ENCODE measurements around the gene C1orf174.

C1orf174 gene

DNA sequence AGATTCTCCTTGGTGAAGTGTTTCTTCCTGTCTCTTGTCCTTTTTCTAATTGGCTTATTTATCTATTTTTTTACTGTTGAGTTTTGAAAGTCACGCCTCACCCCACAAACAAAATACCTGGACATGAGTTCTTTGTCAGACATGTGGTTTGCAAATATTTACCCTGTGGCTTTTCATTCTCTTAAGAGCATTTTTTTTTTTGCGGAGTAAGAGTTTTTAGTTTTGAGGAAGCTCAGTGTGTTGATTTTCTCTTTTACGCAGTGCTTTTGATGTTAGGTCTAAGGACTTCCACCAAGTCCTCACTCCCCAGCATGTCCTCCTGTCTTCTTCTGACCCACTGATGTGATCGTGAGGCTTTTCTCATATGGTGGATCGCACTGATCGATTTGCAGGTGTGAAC is 35.2 kb downstream of the C1orf174 start:
- DNase-seq = no peak

DNA sequence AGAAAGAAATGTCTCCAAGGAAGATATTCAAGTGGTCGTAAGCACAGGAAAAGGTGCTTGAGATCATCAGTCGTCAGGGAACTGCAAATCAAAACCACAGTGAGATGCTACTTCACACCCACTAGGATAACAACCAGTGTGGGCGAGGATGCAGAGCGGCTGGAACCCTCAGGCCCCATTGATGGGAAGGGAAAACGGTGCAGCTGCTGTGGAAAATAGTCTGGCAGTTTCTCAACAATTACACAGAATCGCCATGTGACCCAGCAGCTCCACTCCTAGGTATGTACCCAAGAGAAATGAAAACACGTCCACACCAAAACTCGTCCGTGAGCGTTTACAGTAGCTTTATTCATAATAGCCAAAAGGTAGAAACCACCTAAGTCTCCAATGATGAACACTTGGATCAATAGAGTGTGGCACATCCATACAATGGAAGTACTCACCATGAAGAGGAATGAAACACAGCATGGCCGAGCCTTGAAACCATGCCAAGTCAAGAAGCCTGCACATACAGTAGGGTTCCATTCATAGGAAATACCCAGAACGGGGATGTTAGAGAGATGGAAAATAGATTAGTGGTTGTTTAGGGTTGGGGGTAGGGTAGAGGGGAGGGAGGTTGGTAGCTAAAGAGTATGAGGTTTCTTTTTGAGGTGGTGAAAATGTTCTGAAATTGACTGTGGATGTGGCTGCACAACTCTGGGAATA is 36.7 kb downstream of the C1orf174 start:
- DNase-seq = no peak

DNA sequence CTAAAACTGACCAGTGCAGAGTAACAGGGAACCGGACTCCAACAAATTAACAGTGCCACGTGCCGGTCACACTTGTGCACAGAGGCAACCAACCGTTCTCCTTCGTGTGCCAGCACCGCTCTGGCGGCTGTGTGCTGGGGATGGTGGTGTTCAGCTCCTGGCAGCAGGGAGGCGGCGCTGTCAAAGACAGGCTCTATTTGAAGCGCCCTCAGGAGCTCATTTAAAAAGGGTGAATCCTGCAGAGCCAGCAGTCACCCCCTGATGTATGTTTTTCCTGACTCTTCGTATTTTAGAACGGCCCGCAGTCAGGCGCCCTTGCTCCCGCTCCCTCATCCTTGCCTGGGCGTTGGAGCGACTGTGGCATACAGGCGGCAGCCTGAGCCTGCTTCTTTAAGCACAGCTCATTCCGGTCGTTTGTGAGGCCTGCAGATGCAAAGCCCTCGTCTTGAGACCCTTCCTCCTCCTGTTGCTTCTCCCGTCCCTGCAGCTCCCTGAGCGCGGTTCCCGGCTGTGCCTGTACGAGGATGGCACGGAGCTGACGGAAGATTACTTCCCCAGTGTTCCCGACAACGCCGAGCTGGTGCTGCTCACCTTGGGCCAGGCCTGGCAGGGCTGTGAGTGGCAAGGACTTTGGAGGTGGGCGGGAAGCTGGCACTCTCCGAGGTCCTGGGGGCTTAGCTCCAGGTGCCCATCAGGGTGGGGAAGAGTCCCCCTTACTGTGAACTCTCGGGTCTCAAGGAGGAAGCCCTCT is 41.7 kb downstream of the C1orf174 start:
- peak in 1 of 2 experiments; percentile 22 for DNase-seq

DNA sequence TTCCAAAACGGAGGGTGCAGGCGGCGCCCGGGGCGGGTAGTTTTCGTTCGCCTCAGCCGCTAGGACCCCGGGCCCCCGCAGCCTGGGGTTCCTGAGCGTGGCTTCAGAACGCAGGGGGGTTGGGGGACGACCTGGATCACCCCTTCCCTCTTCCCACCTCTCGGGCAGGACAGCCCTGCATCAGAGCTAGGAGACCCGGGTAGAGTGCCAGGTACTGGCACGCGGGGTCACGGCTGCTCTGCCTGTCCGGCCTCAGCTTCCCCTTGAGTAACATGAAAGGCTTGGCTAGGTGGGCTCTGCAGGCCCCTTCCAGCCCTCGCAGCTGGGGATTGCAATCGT is 42.3 kb downstream of the C1orf174 start:
- DNase-seq = no peak

DNA sequence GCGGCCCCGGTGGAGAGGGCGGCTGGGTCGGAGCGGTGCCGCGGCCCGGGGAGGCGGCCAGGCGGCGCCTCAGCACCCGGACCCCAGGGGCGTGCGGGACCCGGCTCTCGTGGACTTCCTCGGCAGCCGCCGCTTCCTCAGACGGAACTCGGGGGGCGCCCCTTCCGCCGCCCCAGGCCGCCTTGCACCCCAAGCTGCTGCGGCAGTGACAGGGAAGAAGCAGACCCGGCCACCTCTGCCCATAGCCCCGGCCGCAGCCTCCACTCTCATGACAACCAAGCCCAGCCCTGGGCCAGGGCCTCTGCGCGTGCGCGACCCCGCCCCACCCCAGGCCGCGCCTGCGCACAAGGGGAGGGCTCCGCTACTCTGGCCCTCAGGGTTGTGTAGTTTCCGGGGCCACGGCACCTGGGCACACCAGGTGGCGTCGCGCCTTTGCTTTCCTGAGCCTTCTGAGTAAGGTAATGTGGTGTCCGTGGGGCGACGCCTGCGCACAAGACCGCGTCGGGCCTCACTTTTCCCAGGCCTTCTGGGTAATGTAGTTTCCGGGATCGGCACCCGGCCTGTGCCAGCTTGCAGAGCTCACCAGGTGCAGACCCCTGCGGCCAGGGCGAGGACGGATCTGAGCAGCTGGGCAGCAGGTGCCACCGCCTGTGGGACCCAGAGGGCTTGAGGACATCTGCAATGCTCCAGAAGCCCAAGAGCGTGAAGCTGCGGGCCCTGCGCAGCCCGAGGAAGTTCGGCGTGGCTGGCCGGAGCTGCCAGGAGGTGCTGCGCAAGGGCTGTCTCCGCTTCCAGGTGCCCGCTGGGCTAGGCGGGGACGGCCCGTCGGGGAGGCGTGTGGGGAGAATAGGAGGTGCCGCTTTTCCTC is 42.9 kb downstream of the C1orf174 start, which contains the start of the genes CEP104 and DFFB:
CEP104 (minus strand) TSS at position 289 of the 868 bp plus-strand sequence. CDS start 4,804 bp downstream, outside the sequence.
DFFB (plus strand) TSS at position 554 of the 868 bp plus-strand sequence; CDS start at position 682, 128 bp downstream.
- DNase-seq = peak; percentile 82 to 93

DNA sequence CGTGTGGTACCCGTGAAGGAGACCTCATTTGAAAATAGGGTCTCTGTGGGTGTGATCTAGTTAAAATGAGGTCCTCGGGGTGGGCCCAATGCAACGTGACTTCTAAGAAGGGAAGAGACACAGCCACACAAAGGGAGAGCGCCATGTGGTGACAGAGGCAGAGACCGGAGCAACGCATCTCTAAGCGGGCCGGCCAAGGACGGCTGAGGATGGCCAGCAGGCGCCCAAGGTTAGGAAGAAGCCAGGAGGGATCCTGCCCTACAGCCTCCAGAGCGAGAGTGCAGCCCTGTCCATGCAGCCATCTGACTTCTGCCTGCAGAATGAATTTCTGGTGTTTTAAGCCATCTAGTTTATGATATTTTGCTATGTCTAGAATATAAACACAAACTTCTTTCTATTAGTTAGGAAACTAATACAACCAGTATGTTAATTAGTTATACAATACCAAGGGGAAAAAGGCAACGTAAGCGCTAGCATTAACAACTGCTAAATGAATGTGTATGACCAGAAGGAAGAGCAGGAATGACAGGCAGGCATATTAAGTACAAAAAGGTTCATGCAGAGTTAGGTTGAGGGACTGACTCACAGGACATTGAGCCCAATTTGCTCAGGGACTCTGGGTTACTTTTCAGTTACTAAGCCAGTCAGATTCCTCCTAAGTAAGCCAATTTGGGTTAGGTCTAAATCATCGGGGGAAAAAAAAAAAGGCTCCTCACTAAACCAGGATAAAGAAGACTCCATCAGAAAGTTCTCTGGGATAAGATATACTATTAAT is 47.2 kb downstream of the C1orf174 start:
- no peak for DNase-seq

DNA sequence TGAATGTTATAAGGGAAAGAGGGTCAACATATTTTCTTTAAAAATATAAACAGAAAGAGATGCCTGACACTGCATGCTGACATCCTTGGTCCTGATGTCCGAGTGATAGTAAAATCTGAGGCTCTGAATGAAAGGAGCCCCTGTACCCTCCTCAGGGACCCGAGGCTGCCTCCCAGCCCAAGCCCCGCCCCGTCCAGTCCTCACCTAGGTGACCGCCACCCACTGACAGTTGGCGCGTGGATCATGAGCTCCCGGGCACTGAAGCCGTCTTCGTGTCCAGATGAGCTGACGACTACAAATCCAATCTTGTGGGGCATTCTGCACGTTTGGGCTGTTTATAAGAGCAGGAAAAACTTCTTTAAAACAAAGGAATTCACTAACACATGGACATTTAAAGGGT is 48.0 kb downstream of the C1orf174 start:
- no peak for DNase-seq

DNA sequence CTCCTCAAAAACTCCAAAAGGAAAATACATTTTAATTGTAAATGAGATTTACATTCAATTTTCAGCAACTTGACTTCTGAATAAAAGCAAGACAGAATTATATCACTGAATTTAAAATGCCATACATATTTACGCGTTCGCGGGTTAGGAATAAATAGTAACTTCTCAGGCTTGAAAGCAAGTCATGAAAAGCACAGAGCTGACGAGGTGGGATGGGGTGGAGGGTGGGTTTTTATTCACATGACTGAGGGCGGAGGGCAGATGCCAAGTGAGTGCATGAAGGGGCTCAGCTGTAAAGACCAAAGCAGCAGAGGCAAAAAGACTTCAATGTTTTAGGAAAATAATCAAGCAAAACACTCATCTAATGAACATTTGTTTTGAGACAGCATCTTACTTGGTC is 48.8 kb downstream of the C1orf174 start:
- no peak for DNase-seq

DNA sequence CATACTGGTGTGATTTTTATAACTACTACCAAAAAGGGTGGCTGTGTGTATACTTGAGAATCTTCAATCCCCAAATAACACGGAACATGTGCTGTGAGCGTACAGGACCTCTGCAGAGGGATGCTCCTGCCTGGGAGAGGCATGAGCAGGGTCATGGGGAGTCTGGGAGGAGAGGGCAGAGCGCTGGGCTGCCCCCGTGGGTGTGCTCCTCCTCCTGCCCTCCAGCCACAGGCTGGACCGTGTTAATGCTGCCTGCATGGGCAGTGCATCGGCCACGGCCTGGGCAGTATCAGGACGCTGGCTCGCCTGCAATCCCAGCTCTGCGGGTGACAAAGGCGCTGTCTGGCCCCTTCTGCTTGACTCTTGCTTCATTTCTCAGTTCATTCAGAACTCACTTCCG is 49.2 kb downstream of the C1orf174 start:
- no peak for DNase-seq

DNA sequence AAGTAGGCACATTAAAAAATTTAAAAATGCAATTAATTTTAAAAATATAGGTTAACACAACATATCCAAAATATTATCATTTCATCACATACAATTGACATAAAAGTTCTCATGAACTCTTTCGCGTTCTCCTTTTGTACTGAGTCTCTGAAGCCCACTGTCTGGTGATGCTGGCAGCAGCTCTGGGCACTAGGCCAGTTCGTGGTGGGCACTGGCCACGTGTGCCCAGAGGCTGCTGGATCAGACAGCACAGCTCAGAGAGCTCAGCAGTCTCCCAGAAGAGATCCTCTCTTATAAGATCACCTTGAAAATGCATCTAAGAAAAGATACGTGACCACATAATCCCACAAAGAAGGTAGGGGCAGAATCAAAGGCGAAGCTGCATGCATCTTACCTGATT is 53.0 kb downstream of the C1orf174 start:
- no peak for DNase-seq

DNA sequence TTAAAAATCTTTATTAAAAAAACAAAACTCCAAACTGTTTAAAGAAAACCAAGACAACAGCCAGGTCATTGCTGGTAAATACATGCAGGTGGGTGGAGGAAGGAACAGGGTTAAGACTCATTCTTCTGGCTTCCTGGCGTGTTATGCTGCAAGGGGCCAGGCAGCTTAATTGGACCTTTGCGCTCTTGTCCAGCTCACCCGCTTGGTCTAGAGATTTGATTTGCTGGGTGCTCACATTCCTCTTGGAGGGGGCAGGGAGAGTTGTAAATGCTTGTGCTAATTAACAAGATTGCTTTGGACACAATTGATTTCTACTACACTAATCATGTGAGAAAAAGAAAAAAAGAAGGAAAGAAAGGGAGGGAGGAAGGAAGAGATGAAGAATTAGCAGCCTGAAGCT is 53.5 kb downstream of the C1orf174 start:
- DNase-seq = no peak

DNA sequence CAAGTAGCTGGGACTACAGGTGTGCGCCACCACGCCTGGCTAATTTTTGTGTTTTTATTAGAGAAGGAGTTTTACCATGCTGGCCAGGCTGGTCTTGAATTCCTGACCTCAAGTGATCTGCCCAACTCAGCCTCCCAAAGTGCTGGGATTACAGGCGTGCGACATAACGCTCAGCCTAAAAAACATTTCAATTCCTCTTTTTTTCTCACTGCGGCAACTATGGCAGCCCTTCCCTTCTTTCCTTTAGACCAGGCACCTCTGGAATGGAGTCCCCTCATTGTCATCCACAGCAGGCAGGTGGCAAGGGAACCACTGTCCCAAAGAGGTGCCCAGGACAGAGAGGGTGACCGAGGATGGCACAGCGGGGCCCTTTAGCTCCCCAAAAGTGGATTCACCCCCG is 57.2 kb downstream of the C1orf174 start:
- DNase-seq = no peak

DNA sequence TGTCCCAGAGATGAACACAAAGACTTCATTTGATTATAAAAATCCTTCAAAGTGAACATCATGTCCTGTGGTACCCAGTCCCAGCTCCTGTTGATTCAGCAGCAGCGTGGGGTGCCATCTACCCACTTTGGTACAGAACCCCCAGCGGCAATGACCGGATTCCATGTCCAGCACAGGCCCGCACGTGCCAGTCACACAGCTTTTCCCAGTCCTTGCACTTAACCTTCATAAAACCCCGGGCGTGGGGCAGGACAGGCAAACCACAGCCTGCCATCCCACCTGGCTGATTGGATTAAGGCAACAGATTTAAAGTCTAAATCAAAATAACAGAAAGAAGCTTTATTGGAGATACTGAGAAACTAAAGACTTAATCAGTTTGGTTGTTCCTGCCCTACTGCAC is 58.6 kb downstream of the C1orf174 start:
- DNase-seq = no peak
